GM18520 (cell line): Measurements from ENCODE around the gene ATP7B.

Experiments used
- ATAC-seq: cut with Tn5 transposase; IDR thresholded peaks from one replicate; pipeline ENCODE4 v1.9.1; 2021; ENCODE audit not compliant: unreplicated experiment

The ATP7B gene

GRCh38 chr13:51900471-51900870 is 110.8 kb downstream of the ATP7B start:
- ATAC-seq: no peak

DNA sequence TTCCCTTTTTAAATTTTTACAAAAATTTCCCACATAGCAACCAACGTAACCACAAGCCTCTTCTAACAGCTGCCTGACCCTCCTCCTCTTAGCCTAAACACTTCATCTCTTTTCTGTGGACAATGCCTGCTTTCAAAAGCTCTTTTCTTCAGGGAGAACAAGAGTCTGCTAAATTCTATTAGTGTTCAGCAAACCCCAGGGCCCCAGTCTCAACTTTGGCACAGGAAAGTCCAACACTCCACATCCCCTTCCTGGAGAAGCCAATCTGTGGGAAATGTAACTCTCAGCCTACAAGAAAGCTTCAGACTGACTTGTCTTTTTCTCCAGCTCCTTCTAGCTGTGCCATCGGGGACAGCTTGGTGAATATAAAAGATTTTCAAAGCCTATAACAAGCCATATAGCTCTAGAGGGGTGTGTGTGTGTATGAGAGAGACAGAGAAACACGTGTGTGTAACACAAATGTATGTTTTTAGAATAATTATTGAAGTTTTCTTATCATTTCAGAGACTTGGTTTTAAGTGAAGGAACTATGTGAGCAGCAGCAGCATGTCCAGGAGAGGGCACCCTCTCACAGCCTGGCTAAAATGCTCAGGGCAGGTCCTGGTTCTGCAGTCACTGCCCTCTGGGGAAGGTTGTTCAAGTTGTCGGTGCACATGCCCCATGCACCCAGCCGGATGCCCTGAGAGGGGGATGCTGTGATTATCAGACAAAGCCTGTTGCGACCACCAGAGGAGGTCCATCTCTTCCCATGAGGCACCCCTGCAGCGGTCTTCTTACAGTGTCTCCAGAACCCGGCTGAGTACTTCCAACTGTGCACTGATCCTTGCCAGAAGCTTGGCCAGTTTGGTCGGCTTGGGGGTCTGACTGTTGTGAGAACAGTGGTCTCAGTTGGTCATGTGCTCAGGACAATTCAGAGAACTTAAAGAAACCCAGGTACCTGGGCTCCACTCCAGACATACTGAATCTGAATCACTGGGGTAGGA is 115.1 kb downstream of the ATP7B start:
- no peak for ATAC-seq

GRCh38 chr13:51894239-51894638 is 117.0 kb downstream of the ATP7B start:
- no peak for ATAC-seq

DNA sequence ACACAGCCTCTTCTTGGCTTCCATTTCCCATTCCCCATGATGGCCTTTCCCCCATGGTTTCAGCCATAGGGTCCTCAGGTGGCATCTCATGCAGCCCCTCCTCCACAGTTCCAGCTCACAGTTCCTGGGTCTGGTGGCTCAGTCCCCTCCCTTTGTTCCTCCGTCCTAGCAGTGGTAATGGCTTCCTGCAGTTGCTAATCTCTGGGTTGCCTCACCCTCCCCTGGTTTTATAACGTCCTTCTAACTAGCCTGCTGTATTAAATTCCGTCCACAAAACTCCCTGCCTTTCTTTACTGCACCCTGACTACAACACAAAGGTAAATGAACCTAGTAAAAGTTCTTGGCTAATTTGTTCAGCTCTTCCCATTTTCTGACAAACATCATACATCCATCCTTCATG is 118.6 kb downstream of the ATP7B start:
- no peak for ATAC-seq

GRCh38 chr13:51887468-51887867 is 123.8 kb downstream of the ATP7B start:
- no peak for ATAC-seq

DNA sequence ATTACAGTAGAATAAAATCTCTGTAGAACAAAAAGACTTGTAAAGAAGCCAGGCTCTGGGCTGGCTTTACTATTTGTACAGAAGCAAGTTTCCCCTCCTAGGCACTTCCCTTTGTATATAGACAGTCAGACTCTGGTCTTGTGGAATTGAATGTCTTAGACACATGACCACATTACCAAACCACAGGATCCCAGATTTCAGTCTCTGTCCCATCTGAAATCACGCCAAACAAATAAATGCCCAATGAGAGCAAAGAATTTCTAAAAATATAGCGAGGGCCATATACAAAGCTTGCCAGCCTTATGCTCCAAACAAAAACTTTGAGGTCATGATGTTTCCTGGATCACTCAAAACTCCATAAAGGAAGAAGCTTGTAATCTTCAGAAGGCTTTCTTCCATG is 125.6 kb downstream of the ATP7B start:
- ATAC-seq: no peak

GRCh38 chr13:51883226-51883600 is 128.0 kb downstream of the ATP7B start:
- ATAC-seq: no peak
